ENCODE measurements around the gene SLC25A33.
A peak's percentile ranks its signal among the peaks of the same experiment; 100 is the strongest.
"Not testable (repeated sequence)": the region's sequence is repeated elsewhere in the genome, so short reads cannot be mapped to it uniquely, and the experiment has no call there.

Gene SLC25A33

DNA sequence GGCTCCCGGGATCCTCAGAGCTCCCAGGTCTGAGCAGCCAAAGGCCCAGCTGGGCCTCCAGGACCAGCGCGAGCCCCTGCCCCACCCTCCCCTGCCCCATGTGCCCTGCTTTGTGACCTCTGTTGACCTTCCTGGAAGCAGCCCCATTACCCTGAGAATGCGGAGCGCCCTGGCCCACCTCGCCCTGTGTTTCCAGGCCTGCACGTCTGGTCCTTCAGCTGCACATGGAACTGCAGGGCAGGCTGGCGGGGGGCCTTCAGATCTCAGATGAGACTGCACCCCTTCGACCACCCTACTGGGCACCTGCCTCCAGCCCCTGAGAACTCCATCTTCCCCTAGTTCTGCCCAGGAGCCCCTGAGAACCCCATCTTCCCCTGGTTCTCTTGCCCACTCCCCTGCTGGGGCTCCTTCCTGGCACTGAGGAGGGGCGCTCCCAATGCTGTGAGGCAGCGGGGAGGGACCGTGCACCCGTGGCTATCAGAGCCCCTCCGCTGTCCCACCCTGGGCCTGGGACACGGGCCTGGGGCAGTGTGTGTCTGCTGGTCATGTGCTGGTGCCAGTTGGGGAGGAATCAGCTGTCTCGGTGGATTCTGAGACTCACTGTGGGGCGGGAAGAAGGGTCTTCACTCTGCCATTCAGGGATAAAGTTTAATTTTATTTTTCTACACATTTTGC lies 74.5 kb downstream of the SLC25A33 start:
- in situ Hi-C loops (cut with MboI; ENCODE audit: low pct_unique_long_range_greater_than_20kb, low sequenced_read_pairs, unreplicated experiment), result no loop called here
- DNase-seq (ENCODE audit: low spot score), result no peak
- TF ChIP-seq, protein P1, sequence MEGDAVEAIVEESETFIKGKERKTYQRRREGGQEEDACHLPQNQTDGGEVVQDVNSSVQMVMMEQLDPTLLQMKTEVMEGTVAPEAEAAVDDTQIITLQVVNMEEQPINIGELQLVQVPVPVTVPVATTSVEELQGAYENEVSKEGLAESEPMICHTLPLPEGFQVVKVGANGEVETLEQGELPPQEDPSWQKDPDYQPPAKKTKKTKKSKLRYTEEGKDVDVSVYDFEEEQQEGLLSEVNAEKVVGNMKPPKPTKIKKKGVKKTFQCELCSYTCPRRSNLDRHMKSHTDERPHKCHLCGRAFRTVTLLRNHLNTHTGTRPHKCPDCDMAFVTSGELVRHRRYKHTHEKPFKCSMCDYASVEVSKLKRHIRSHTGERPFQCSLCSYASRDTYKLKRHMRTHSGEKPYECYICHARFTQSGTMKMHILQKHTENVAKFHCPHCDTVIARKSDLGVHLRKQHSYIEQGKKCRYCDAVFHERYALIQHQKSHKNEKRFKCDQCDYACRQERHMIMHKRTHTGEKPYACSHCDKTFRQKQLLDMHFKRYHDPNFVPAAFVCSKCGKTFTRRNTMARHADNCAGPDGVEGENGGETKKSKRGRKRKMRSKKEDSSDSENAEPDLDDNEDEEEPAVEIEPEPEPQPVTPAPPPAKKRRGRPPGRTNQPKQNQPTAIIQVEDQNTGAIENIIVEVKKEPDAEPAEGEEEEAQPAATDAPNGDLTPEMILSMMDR (IDR thresholded peaks at IDR 0.05; ENCODE audit: extremely low read depth, insufficient read depth, missing control alignments), result no peak

DNA sequence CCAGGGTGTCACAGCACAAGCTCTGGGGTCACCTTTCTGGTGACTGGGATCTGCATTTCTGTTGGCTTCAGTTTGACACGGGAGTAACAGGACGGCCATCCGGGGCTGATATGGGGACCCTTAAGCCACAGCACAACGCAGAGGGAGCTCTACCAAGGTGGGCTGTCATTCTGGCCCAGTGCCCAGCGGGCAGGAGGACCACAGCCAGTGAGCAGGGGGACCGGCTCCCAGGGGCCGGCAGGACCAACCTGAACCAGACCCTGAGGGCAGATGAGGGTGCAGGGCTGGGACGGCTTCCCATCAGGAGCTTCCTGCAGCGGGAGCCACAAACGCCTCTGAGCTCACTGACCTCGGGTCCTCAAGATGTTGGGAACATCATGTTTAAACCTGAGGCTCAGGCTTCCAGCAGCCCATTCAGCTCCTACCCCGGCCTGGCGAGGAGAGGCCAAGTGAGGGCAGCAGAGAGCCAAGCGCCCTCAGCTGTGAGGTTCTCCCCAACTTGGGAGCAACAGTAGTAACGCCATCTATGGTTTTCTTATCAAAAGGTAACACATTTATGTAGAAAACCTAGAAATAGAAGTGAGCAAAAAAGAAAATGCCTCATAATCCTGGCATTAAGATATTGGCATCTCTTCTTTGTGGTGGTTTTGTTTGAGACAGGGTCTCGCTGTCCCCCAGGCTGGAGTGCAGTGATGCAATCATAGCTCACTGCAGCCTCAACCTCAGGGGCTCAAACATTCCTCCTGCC lies 76.2 kb downstream of the SLC25A33 start:
- DNase-seq (ENCODE audit: low spot score), result peak; percentile 84
- in situ Hi-C loops (cut with MboI; ENCODE audit: low pct_unique_long_range_greater_than_20kb, low sequenced_read_pairs, unreplicated experiment), result no loop called here
- TF ChIP-seq, protein P1 (IDR thresholded peaks at IDR 0.05; ENCODE audit: extremely low read depth, insufficient read depth, missing control alignments), result peak; percentile 93

DNA sequence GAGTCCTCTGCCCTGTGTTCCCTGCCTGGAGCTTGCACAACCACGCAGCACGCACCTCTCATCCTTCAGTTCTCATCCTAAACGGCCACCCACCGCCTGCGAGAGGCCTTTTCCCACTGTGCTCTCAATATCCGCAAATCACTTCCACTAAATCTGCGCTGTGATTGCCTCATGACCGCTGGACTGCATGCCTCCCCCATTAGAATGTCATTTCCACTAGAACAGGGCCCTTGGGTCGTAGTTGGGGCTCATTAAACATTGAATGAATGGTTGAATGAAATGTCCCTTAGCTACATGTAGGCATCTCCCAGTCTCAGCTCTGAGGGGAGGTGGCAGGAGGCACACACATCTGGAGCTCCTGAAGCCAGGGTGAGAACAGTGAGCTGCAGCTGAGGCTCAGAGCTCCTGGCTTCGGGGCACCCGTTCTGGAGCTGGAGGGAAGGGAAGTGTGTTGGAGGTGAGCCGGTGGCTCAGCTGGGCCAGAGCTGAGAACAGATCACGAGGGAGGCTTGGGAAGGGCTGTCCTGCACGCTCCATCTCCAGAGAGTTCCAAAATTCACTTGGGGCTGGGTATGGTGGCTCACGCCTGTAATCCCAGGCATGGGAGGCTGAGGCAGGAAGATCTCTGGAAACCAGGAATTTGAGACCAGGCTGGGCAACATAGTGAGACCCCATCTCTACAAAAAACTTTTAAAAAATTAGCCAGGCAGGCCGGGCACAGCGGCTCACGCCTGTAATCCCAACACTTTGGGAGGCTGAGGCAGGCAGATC lies 79.8 kb downstream of the SLC25A33 start:
- DNase-seq (ENCODE audit: low spot score), result no peak
- TF ChIP-seq, protein P1 (IDR thresholded peaks at IDR 0.05; ENCODE audit: extremely low read depth, insufficient read depth, missing control alignments), result no peak
- in situ Hi-C loops (cut with MboI; ENCODE audit: low pct_unique_long_range_greater_than_20kb, low sequenced_read_pairs, unreplicated experiment), result no loop called here

DNA sequence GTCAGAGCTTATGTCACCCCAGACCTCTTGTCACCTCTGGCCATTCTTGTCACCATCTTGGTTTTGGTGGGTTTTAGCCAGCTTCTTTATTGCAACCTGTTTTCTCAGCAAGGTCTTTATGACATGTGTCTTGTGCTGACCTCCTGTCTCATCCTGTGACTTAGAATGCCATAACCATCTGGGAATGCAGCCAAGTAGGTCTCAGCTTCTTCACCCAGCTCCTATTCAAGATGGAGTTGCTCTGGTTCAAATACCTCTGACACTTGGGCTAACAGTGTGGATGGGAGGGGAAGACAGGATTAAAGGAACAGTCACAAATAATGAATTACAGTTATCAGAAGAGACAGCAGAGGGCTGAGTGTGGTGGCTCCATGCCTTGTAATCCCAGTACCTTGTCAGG lies 81.8 kb downstream of the SLC25A33 start:
- in situ Hi-C loops (cut with MboI; ENCODE audit: low pct_unique_long_range_greater_than_20kb, low sequenced_read_pairs, unreplicated experiment), result no loop called here
- TF ChIP-seq, protein P1 (IDR thresholded peaks at IDR 0.05; ENCODE audit: extremely low read depth, insufficient read depth, missing control alignments), result no peak
- no peak for DNase-seq (ENCODE audit: low spot score)

DNA sequence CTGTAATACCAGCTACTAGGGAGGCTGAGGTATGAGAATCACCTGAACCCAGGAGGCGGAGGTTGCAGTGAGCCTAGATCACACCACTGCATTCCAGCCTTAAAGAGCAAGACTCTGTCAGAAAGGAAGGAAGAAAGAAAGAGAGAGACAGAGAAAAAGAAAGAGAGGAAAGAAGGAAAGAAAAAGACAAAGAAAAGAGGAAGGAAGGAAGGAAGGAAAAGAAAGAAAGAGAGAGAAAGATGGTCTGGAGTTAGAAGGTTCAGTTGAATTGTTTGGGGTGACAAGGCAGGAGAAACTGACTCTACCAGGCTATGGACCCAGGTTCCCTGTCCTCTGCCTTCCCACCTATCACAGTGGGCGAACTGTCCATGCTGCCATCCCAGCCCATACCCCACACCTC lies 84.8 kb downstream of the SLC25A33 start:
- in situ Hi-C loops (cut with MboI; ENCODE audit: low pct_unique_long_range_greater_than_20kb, low sequenced_read_pairs, unreplicated experiment), result no loop called here
- TF ChIP-seq, protein P1 (IDR thresholded peaks at IDR 0.05; ENCODE audit: extremely low read depth, insufficient read depth, missing control alignments), result no peak
- no peak for DNase-seq (ENCODE audit: low spot score)

DNA sequence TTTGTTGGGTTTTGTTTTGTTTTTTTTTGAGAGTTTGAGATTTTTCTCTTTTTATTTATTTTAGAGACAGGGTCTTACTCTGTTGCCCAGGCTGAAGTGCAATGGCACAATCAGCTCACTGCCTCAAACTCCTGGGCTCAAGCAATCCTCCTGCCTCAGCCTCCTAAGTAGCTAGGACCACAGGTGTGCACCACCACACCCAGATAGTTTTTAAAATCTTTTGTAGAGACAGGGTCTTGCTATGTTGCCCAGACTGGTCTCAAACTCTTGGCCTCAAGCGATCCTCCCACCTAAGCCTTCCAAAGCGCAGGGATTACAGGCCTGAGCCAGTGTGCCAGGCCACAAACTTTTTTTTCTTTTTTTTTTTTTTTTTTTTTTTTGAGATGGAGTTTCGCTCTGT lies 85.8 kb downstream of the SLC25A33 start:
- in situ Hi-C loops (cut with MboI; ENCODE audit: low pct_unique_long_range_greater_than_20kb, low sequenced_read_pairs, unreplicated experiment), result loop anchor here (25.0 kb wide), 1 partner anchor 237 kb away; no protein-coding TSS in a partner anchor
- DNase-seq (ENCODE audit: low spot score), result not testable (repeated sequence)

Data from GM13977 (cell line).